GM23338 (cell line): ENCODE measurements around the gene ZMYND8. TPM values are rescaled to one million over a fixed set of nuclear protein-coding genes. Genes with fewer than 3 reads are reported as not detected.

Experiments
- ATAC-seq: fragments of 200-7000 bp; cut with Tn5 transposase; 3 replicates; pipeline ENCODE4 v1.9.1; 2020
- DNase-seq: peaks from one replicate; pipeline ENCODE4 v3.0.0-alpha.2; 2015; ENCODE audit warnings: low spot score
- H2AFZ ChIP-seq: fragments of 200-600 bp; sonication (generic); 2 replicates; pipeline ENCODE4 v1.8.0; 2016; ENCODE audit warnings: antibody characterized with exemption, mild to moderate bottlenecking, moderate library complexity
- H3F3A ChIP-seq: fragments of 200-600 bp; sonication (generic); replicated peaks from 2 replicates; pipeline ENCODE4 v1.8.0; 2017; ENCODE audit warnings: antibody characterized with exemption, mixed run types, low read depth
- H3K27ac ChIP-seq: fragments of 200-600 bp; sonication (generic); 2 replicates; pipeline ENCODE4 v1.6.1; 2016; ENCODE audit warnings: low read depth
- H3K27me3 ChIP-seq: fragments of 200-600 bp; sonication (generic); 2 replicates; pipeline ENCODE4 v1.8.0; 2016; ENCODE audit warnings: mild to moderate bottlenecking, mixed run types, moderate library complexity; ENCODE audit not compliant: insufficient read depth
- H3K36me3 ChIP-seq: fragments of 200-600 bp; sonication (generic); 2 replicates; pipeline ENCODE4 v1.8.0; 2016; ENCODE audit warnings: mild to moderate bottlenecking; ENCODE audit not compliant: insufficient read depth
- H3K4me1 ChIP-seq: fragments of 200-600 bp; sonication (generic); 2 replicates; pipeline ENCODE4 v1.8.0; 2016; ENCODE audit warnings: mild to moderate bottlenecking, moderate library complexity; ENCODE audit not compliant: insufficient read depth
- H3K4me2 ChIP-seq: fragments of 200-600 bp; sonication (generic); 2 replicates; pipeline ENCODE4 v1.7.1; 2017; ENCODE audit warnings: mixed run types
- H3K4me3 ChIP-seq: fragments of 200-600 bp; sonication (generic); 2 replicates; pipeline ENCODE4 v1.6.1; 2016; ENCODE audit warnings: mixed run types
- H3K79me2 ChIP-seq: fragments of 200-600 bp; sonication (generic); replicated peaks from 2 replicates; pipeline ENCODE4 v1.8.0; 2017; ENCODE audit warnings: mild to moderate bottlenecking; ENCODE audit not compliant: insufficient read depth
- H3K9me2 ChIP-seq: fragments of 200-600 bp; sonication (generic); 2 replicates; pipeline ENCODE4 v1.8.0; 2017; ENCODE audit not compliant: insufficient read depth
- H4K20me1 ChIP-seq: fragments of 200-600 bp; sonication (generic); replicated peaks from 2 replicates; pipeline ENCODE4 v1.8.0; 2017; ENCODE audit warnings: mild to moderate bottlenecking; ENCODE audit not compliant: insufficient read depth
- H3K27ac Mint-ChIP-seq: 2 replicates; pipeline ENCODE4 v1.8.0; 2020; ENCODE audit warnings: inconsistent platforms, mild to moderate bottlenecking, moderate library complexity, mixed read lengths
- H3K27me3 Mint-ChIP-seq: 3 replicates; pipeline ENCODE4 v1.8.0; 2022; ENCODE audit warnings: low read depth, mild to moderate bottlenecking, moderate library complexity, mixed read lengths, inconsistent platforms; ENCODE audit not compliant: insufficient read depth, poor library complexity
- H3K36me3 Mint-ChIP-seq: 3 replicates; pipeline ENCODE4 v1.8.0; 2021; ENCODE audit warnings: low read depth, mild to moderate bottlenecking, inconsistent platforms, moderate library complexity, mixed read lengths
- H3K4me1 Mint-ChIP-seq: 3 replicates; pipeline ENCODE4 v1.8.0; 2020; ENCODE audit warnings: mild to moderate bottlenecking, inconsistent platforms, mixed read lengths
- H3K4me3 Mint-ChIP-seq: 3 replicates; pipeline ENCODE4 v1.8.0; 2021; ENCODE audit warnings: moderate library complexity, mild to moderate bottlenecking, inconsistent platforms, mixed read lengths
- H3K9me3 Mint-ChIP-seq: 3 replicates; pipeline ENCODE4 v1.8.0; 2020; ENCODE audit warnings: moderate library complexity, mild to moderate bottlenecking, inconsistent platforms, mixed read lengths
- CREB1 ChIP-seq: fragments of 250-450 bp; sonication (Bioruptor Pico); IDR thresholded peaks from 2 replicates; pipeline ENCODE4 v1.5.0; 2020; ENCODE audit warnings: low read depth, mild to moderate bottlenecking, moderate library complexity
- CTCF ChIP-seq, 2 experiments: fragments of 200-600 bp in 1 of 2; sonication (generic) in 1 of 2; conservative IDR thresholded peaks; 2 replicates each; pipeline versions ENCODE4 v1.5.1 to v1.6.1; 2016 to 2017; ENCODE audit warnings: antibody characterized with exemption in 2 of 2, low read depth in 2 of 2, mild to moderate bottlenecking in 2 of 2, moderate library complexity in 1 of 2
- ETS1 ChIP-seq: IDR thresholded peaks from 2 replicates; pipeline ENCODE4 v1.6.1; 2016; ENCODE audit warnings: antibody characterized with exemption
- EZH2 ChIP-seq: fragments of 200-600 bp; sonication (generic); IDR thresholded peaks from one replicate; pipeline ENCODE4 v1.8.0; 2017; ENCODE audit warnings: antibody characterized with exemption, mild to moderate bottlenecking, low read depth; ENCODE audit not compliant: unreplicated experiment
- EZH2phosphoT487 ChIP-seq: fragments of 200-600 bp; sonication (generic); IDR thresholded peaks from one replicate; pipeline ENCODE4 v1.8.1; 2018; ENCODE audit warnings: antibody characterized with exemption; ENCODE audit not compliant: unreplicated experiment
- JUNB ChIP-seq: IDR thresholded peaks from one replicate; pipeline ENCODE4 v1.6.1; 2016; ENCODE audit warnings: antibody characterized with exemption; ENCODE audit not compliant: unreplicated experiment
- NANOG ChIP-seq: IDR thresholded peaks from 2 replicates; pipeline ENCODE4 v1.6.1; 2016; ENCODE audit warnings: antibody characterized with exemption, borderline replicate concordance
- POLR2AphosphoS5 ChIP-seq: IDR thresholded peaks from 2 replicates; pipeline ENCODE4 v1.6.1; 2016; ENCODE audit warnings: antibody characterized with exemption, low read depth
- REST ChIP-seq: IDR thresholded peaks from one replicate; pipeline ENCODE4 v1.6.1; 2018; ENCODE audit warnings: antibody characterized with exemption; ENCODE audit not compliant: unreplicated experiment
- STAT1 ChIP-seq: IDR thresholded peaks from one replicate; pipeline ENCODE4 v1.6.1; 2016; ENCODE audit warnings: antibody characterized with exemption; ENCODE audit not compliant: unreplicated experiment
- ZNF114 ChIP-seq: fragments of 250-450 bp; sonication (Bioruptor Pico); IDR thresholded peaks from 2 replicates; pipeline ENCODE4 v1.5.0; 2020; ENCODE audit warnings: mild to moderate bottlenecking, moderate library complexity
- ZNF331 ChIP-seq: fragments of 250-450 bp; sonication (Bioruptor Pico); IDR thresholded peaks from 2 replicates; pipeline ENCODE4 v1.5.0; 2020; ENCODE audit warnings: low read depth, mild to moderate bottlenecking, moderate library complexity
- polyA plus RNA-seq: library from polyadenylated mRNA; unstranded; fragments of >200 nt; fragmentation: Nextera tagmentation; extraction: Ambion mirVana; gene quantifications from 2 replicates; pipeline ENCODE4 v1.2.1, GENCODE V29; 2016
- total RNA-seq: library from RNA; depleted of rRNA; stranded (reverse); fragments of >200 nt; shearing (Covaris generic); gene quantifications from 2 replicates; pipeline ENCODE4 v1.2.3, GENCODE V29; 2014
- TF ChIP-seq, protein P1 (sequence below): fragments of 250-450 bp; sonication (Bioruptor Pico); IDR thresholded peaks from 2 replicates; pipeline ENCODE4 v1.5.0; 2020; ENCODE audit warnings: mild to moderate bottlenecking, moderate library complexity

Gene ZMYND8
- total and polyA plus RNA-seq, 2 experiments from 2014 or later, result 70.9 to 128 TPM

DNA sequence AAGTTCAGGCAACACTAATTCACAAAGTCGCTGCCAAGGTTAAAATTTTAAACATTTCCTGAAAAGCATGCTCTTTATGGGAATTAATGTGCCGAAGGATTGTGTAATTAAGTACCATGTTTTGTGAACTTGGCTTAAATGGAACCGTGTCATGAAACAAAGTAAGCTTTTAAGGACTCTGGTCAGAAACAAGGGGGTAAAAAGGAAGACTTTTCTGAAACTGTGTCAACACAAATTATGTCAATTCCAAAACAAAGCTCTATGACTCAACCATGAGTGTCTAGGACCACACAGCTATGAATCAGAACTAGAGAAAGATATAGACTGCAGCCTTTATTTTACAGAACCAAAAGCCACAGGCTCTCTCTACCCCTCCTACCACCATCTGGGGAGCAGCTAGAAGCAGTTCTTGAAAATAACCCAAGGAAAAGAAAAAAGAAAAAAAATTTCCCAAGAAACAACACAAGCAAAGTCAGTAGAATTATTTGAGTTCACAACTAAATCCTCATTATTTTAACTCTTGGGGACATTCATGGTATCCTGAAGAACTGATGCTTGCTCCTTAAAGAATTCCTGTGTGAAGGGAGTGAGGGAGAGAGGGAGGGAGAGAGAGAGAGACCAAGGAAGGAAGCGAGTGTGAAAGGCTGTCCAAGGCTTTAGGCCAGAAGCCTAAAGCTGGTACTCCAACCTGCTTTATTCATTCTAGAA, 81.9 kb downstream of the ZMYND8 start:
- H3K79me2 ChIP-seq, result peaks cover 89% of the 10 kb centered on the region
- H3K27me3 Mint-ChIP-seq, result peaks cover 14% of the 10 kb centered on the region
- no peak overlapping the region for H3K4me3 ChIP-seq
- H3K9me3 Mint-ChIP-seq, result no peaks in the 10 kb centered on the region
- H3F3A ChIP-seq, result peaks cover 44% of the 10 kb centered on the region
- TF ChIP-seq POLR2AphosphoS5, result no peak
- no peak for TF ChIP-seq ETS1
- TF ChIP-seq, protein P1, sequence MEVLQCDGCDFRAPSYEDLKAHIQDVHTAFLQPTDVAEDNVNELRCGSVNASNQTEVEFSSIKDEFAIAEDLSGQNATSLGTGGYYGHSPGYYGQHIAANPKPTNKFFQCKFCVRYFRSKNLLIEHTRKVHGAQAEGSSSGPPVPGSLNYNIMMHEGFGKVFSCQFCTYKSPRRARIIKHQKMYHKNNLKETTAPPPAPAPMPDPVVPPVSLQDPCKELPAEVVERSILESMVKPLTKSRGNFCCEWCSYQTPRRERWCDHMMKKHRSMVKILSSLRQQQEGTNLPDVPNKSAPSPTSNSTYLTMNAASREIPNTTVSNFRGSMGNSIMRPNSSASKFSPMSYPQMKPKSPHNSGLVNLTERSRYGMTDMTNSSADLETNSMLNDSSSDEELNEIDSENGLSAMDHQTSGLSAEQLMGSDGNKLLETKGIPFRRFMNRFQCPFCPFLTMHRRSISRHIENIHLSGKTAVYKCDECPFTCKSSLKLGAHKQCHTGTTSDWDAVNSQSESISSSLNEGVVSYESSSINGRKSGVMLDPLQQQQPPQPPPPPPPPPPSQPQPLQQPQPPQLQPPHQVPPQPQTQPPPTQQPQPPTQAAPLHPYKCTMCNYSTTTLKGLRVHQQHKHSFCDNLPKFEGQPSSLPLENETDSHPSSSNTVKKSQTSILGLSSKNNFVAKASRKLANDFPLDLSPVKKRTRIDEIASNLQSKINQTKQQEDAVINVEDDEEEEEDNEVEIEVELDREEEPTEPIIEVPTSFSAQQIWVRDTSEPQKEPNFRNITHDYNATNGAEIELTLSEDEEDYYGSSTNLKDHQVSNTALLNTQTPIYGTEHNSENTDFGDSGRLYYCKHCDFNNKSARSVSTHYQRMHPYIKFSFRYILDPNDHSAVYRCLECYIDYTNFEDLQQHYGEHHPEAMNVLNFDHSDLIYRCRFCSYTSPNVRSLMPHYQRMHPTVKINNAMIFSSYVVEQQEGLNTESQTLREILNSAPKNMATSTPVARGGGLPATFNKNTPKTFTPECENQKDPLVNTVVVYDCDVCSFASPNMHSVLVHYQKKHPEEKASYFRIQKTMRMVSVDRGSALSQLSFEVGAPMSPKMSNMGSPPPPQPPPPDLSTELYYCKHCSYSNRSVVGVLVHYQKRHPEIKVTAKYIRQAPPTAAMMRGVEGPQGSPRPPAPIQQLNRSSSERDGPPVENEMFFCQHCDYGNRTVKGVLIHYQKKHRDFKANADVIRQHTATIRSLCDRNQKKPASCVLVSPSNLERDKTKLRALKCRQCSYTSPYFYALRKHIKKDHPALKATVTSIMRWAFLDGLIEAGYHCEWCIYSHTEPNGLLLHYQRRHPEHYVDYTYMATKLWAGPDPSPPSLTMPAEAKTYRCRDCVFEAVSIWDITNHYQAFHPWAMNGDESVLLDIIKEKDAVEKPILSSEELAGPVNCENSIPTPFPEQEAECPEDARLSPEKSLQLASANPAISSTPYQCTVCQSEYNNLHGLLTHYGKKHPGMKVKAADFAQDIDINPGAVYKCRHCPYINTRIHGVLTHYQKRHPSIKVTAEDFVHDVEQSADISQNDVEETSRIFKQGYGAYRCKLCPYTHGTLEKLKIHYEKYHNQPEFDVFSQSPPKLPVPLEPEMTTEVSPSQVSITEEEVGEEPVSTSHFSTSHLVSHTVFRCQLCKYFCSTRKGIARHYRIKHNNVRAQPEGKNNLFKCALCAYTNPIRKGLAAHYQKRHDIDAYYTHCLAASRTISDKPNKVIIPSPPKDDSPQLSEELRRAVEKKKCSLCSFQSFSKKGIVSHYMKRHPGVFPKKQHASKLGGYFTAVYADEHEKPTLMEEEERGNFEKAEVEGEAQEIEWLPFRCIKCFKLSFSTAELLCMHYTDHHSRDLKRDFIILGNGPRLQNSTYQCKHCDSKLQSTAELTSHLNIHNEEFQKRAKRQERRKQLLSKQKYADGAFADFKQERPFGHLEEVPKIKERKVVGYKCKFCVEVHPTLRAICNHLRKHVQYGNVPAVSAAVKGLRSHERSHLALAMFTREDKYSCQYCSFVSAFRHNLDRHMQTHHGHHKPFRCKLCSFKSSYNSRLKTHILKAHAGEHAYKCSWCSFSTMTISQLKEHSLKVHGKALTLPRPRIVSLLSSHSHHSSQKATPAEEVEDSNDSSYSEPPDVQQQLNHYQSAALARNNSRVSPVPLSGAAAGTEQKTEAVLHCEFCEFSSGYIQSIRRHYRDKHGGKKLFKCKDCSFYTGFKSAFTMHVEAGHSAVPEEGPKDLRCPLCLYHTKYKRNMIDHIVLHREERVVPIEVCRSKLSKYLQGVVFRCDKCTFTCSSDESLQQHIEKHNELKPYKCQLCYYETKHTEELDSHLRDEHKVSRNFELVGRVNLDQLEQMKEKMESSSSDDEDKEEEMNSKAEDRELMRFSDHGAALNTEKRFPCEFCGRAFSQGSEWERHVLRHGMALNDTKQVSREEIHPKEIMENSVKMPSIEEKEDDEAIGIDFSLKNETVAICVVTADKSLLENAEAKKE, result no peak
- TF ChIP-seq CREB1 (CRISPR knock-in tag), result no peak
- no peak for TF ChIP-seq CTCF (conservative IDR thresholded peaks at IDR 0.05; ENCODE audit: low read depth in 2 of 2)
- TF ChIP-seq JUNB, result no peak
- no peak for TF ChIP-seq EZH2phosphoT487
- no peak for TF ChIP-seq EZH2
- TF ChIP-seq ZNF331 (CRISPR knock-in tag), result no peak
- TF ChIP-seq NANOG, result no peak
- TF ChIP-seq REST, result no peak
- no peak for TF ChIP-seq STAT1
- TF ChIP-seq ZNF114 (CRISPR knock-in tag), result no peak
- peak overlapping the region; percentile 78 for H3K27ac Mint-ChIP-seq
- H2AFZ ChIP-seq, result no peak overlapping the region
- peaks cover 89% of the 10 kb centered on the region for H3K36me3 Mint-ChIP-seq
- peaks cover 32% of the 10 kb centered on the region for H3K4me1 Mint-ChIP-seq
- no peak for DNase-seq
- no peak overlapping the region for H3K4me3 Mint-ChIP-seq
- peaks cover 6% of the 10 kb centered on the region; the same call in 1 of the 2 replicates for H4K20me1 ChIP-seq
- no peak overlapping the region for H3K4me2 ChIP-seq
- H3K36me3 ChIP-seq, result peaks cover 24% of the 10 kb centered on the region
- H3K9me2 ChIP-seq, result no peaks in the 10 kb centered on the region
- ATAC-seq, result no peak
- no peaks in the 10 kb centered on the region for H3K27me3 ChIP-seq
- H3K27ac ChIP-seq, result peak overlapping the region; percentile 61
- H3K4me1 ChIP-seq, result 0 out of 2 replicates have a peak, but pooled peaks cover 5% of the 10 kb centered on the region
